GM10248 (cell line): ENCODE results near the gene SDK2.

Experiments
- CTCF ChIA-PET: fragments of 300-600 bp; sonication (Branson Sonifier 250); formaldehyde crosslinking; extraction: SDS; loops from one replicate; lab custom pipeline; 2021; ENCODE audit warnings: antibody characterized with exemption; lab: Yijun Ruan, JAX
- POLR2A ChIA-PET: fragments of 350-650 bp; sonication (Branson Sonifier 250); formaldehyde crosslinking; extraction: SDS; loops from one replicate; lab custom pipeline; 2020; ENCODE audit warnings: antibody characterized with exemption; lab: Yijun Ruan, JAX
- DNase-seq: peaks from one replicate; pipeline ENCODE4 v3.0.0; 2012; ENCODE audit errors: extremely low spot score
- TF ChIP-seq, protein P1 (sequence below): IDR thresholded peaks from 2 replicates; pipeline ENCODE4 v1.5.1; 2012; ENCODE audit warnings: mild to moderate bottlenecking, low read depth; ENCODE audit errors: extremely low read depth, missing control alignments, control extremely low read depth

SDK2 gene

DNA sequence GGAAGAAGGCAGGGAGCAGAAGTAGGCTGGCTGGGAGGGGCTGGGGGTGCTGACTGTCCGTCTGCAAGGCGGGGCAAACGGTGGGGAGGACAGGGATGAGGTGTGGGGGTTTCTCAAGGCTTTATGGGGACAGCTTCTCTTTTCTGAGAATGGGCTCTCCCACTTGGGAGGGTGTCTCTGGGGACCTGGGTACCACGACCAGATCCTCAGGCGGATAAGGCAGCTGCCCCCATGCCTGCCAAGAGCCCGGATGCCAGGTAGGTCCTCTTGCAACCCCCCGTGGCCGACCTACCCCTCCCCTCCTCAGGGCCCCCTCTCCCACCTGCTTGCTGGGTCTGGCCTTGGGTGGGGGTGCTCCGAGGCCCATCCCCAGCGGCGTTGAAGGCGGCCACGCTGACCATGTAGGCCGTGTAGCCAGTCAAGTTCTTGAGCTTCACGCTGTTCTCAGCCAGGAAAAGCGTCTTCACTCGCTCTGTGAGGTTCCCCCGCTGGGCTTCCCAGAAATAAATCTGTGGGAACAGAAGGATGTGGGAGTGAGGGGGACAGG is 276.1 kb downstream of the SDK2 start:
- POLR2A ChIA-PET, result no interaction called here
- CTCF ChIA-PET, result interaction anchor here (1.4 to 13.4 kb wide), 5 partner anchors 51 to 642 kb away, joined by 3 to 220 read pairs (median 19); no protein-coding TSS in a partner anchor
- TF ChIP-seq, protein P1, sequence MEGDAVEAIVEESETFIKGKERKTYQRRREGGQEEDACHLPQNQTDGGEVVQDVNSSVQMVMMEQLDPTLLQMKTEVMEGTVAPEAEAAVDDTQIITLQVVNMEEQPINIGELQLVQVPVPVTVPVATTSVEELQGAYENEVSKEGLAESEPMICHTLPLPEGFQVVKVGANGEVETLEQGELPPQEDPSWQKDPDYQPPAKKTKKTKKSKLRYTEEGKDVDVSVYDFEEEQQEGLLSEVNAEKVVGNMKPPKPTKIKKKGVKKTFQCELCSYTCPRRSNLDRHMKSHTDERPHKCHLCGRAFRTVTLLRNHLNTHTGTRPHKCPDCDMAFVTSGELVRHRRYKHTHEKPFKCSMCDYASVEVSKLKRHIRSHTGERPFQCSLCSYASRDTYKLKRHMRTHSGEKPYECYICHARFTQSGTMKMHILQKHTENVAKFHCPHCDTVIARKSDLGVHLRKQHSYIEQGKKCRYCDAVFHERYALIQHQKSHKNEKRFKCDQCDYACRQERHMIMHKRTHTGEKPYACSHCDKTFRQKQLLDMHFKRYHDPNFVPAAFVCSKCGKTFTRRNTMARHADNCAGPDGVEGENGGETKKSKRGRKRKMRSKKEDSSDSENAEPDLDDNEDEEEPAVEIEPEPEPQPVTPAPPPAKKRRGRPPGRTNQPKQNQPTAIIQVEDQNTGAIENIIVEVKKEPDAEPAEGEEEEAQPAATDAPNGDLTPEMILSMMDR, result no peak
- DNase-seq, result no peak

DNA sequence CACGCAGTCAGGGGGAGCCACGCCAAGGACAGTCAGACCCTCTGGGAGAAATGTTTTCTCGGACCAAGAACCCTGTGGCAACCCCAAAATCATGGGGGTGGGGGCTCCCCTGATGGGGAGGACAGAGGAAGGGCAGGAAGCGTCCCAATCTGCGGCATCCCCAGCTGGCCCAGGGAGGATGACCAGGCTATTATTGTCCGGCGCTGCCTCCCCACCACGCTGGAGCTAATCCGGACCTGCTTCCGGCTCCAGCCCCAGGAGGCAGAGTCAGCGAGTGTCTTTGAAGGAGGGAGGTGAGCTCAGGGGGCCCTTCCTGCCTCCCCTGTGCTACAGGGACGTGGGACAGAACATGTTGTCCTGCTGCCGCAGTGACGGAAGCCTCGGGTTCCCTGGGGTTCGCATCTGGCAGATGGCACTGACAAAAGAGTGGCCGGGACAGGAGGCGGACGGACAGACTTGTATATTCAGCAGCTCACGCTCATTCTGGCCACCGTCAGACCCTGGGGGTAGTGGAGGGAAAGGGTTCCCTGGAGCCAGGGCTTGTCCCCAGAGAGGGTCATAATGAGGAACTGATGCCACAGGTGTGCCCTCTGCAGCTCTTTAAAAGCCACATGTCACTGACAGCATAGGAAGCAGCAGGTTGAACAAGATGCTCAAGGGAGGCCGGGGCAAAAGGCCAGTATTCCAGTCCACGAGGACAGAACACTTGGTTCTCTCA is 278.2 kb downstream of the SDK2 start:
- TF ChIP-seq, protein P1, result no peak
- CTCF ChIA-PET, result interaction anchor here (0.8 to 13.4 kb wide), 5 partner anchors 11 to 639 kb away, joined by 3 to 220 read pairs (median 3); no protein-coding TSS in a partner anchor
- no peak for DNase-seq
- POLR2A ChIA-PET, result no interaction called here

DNA sequence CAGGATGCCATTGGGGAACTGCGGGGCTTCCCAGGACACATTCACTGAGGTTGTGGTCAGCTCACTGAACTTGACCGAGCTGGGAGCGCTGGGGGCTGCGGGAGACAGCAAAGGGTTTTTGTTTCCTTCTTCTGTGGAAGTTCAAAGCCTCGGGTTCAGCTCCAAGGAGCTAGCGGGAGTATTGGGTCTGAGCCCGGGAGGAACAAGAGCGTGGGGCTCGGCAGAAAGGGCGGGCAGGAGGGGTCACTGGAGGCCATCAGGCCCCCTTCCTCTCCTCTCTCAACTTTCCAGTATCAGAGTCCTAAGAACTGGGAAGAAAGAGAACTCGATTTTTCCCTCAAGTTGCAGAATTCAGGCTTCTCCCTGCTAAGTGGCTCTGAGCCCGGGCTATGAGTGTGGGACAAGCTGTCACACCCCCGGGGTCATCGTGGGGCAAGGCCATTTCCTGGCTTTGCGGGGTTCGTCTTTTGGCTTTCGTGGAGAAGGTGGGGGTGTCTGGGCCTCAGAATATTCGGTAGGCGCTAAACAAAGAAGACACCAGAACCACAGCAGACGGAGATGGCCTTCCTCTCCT is 278.9 kb downstream of the SDK2 start:
- ChIA-PET CTCF (interaction anchor here (13.4 kb wide), 1 partner anchor 111 kb away, joined by 220 read pairs; no protein-coding TSS in a partner anchor), POLR2A (no interaction called here)
- DNase-seq, result no peak
- TF ChIP-seq, protein P1, result no peak

DNA sequence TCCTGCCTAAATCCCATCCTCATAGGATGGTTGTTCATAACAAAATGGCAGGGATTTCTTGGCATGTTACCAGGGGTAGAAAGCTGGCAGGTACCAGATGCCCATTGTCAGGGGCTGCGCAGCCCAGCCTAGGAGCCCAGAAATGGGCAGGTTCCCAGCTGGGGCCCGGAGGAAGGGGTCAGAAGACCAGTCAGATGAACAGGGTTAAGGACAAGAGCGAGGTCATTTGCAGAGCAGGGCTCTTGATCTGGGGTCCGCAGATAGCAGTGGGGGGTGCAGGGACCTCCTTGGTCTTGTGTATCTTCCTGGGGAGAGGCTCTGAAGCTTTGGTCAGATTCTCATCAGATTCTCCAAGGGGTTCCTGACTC is 280.1 kb downstream of the SDK2 start:
- POLR2A ChIA-PET, result no interaction called here
- DNase-seq, result no peak
- CTCF ChIA-PET, result interaction anchor here (0.7 to 13.4 kb wide), 3 partner anchors 93 to 636 kb away, joined by 3 to 220 read pairs (median 7); no protein-coding TSS in a partner anchor
- TF ChIP-seq, protein P1, result no peak

DNA sequence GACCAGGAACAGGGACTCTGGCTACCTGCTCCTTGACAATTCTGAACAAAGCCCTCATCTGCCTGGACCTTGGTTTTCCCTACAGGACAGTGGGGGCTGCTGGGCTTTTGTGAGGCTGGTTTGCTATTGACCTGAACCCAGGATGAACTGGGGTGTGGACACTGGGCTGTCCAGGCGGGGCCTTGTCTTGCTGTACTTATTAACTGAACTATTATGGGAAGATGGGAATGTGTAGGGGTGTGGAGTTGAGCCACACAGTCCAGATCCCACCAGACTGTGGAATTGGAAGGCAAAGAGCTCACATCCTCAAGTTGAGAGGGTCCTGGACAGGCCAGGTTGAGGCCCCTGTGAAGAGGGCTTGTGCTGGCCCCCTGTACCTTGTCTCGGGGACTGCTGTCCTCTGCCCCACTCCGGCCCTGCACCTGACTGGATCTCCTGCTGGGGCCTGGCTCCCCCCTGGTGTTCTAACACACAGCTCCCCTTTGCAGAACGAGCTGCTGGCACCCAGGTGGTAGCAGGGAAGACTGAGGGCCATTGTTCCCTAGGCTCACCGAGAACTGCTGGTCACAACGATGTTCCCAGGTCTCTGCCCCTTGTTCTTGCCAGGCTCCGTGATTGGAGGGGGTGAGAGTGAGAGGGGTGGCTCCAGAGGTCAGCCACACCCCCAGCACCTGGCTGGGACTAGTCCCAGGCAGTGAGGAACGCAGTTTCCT is 280.6 kb downstream of the SDK2 start:
- ChIA-PET CTCF (interaction anchor here (0.7 to 13.4 kb wide), 3 partner anchors 92 to 636 kb away, joined by 3 to 220 read pairs (median 7); no protein-coding TSS in a partner anchor), POLR2A (interaction anchor here (0.5 kb wide), 1 partner anchor 152 kb away, joined by 3 read pairs; no protein-coding TSS in a partner anchor)
- TF ChIP-seq, protein P1, result no peak
- no peak for DNase-seq

DNA sequence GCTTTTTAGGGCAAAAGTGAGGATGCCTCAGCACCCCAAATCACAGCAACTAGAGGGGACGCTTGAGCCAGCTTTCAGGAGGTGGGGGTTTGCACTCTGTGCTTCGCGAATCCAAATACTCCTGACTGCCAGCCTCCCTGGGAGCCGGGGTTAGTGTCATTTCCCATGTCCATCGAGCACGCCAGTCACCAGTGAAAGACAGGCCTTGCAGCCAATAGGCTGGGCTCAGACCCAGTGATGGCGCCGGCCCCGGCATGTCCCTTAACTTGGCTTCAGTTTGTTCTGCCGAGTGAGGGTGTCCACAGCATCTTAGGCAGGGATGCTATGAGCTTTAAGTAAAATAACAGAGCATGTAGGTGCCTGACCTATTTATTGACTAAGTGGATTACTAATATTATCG is 281.5 kb downstream of the SDK2 start:
- CTCF ChIA-PET, result interaction anchor here (2.2 to 13.4 kb wide), 2 partner anchors 108 to 635 kb away, joined by 7 to 220 read pairs; no protein-coding TSS in a partner anchor
- POLR2A ChIA-PET, result no interaction called here

More for the DNA sequence above, 281.5 kb downstream of the SDK2 start:
- TF ChIP-seq, protein P1, result no peak
- no peak for DNase-seq
